Measurements from ENCODE around the gene EPOP. TPM values are rescaled to one million over a fixed set of nuclear protein-coding genes. Genes with fewer than 3 reads are reported as not detected.

EPOP gene
- total and polyA plus RNA-seq, 4 donors = 0.32 to 1.9 (median 1.1) TPM

- TF ChIP-seq RAD21 (IDR thresholded peaks at IDR 0.05) = no peak
These were observed 15.6 kb upstream of the EPOP start (continued) for GRCh38 chr17:38690386-38690785.

- Histone ChIP-seq H3K36me3 (ENCODE audit: control insufficient read depth in 4 of 4, insufficient read depth in 3 of 4, low read depth in 1 of 4, low read length in 3 of 4) (no peaks in the 10 kb centered on the region), H3K4me1 (ENCODE audit: control insufficient read depth in 4 of 4, insufficient read depth in 4 of 4, low read length in 3 of 4) (no peaks in the 10 kb centered on the region), H3K4me3 (ENCODE audit: low read depth in 1 of 3, low read length in 3 of 3) (no peak overlapping the region), H3K9ac (ENCODE audit: low read depth in 1 of 2, low read length in 2 of 2) (no peak overlapping the region), H3K27ac (ENCODE audit: low read depth in 1 of 2, low read length in 2 of 2) (no peak overlapping the region), H3K27me3 (ENCODE audit: control insufficient read depth in 4 of 4, insufficient read depth in 4 of 4, low read length in 3 of 4) (no peaks in the 10 kb centered on the region), H3K9me3 (ENCODE audit: control insufficient read depth in 4 of 4, low read length in 3 of 4) (no peaks in the 10 kb centered on the region)
- WGBS = 94% methylated on average over 5 of the region's 5 CpGs
- DNase-seq (ENCODE audit: low spot score) = no peak
- TF ChIP-seq YY1 (IDR thresholded peaks at IDR 0.05) (no peak), SP1 (IDR thresholded peaks at IDR 0.05) (no peak), HNF4G (IDR thresholded peaks at IDR 0.05) (no peak), NR2F2 (IDR thresholded peaks at IDR 0.05) (no peak), JUND (IDR thresholded peaks at IDR 0.05) (no peak), FOXA2 (IDR thresholded peaks at IDR 0.05) (no peak), REST (IDR thresholded peaks at IDR 0.05) (no peak), HNF4A (conservative IDR thresholded peaks at IDR 0.05) (no peak), TAF1 (conservative IDR thresholded peaks at IDR 0.05) (no peak), RAD21 (IDR thresholded peaks at IDR 0.05) (no peak), RXRA (IDR thresholded peaks at IDR 0.05) (no peak), GABPA (IDR thresholded peaks at IDR 0.05 in 1 of 2, conservative IDR thresholded peaks at IDR 0.05 in 1 of 2) (no peak), FOXA1 (IDR thresholded peaks at IDR 0.05) (no peak), EGR1 (IDR thresholded peaks at IDR 0.05; ENCODE audit: low read depth in 2 of 2) (no peak), CTCF (IDR thresholded peaks at IDR 0.05; ENCODE audit: low read depth, low read length, missing input control) (no peak)
- TF ChIP-seq, protein P1, sequence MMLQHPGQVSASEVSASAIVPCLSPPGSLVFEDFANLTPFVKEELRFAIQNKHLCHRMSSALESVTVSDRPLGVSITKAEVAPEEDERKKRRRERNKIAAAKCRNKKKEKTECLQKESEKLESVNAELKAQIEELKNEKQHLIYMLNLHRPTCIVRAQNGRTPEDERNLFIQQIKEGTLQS (IDR thresholded peaks at IDR 0.05) = no peak
- TF ChIP-seq, protein P2, sequence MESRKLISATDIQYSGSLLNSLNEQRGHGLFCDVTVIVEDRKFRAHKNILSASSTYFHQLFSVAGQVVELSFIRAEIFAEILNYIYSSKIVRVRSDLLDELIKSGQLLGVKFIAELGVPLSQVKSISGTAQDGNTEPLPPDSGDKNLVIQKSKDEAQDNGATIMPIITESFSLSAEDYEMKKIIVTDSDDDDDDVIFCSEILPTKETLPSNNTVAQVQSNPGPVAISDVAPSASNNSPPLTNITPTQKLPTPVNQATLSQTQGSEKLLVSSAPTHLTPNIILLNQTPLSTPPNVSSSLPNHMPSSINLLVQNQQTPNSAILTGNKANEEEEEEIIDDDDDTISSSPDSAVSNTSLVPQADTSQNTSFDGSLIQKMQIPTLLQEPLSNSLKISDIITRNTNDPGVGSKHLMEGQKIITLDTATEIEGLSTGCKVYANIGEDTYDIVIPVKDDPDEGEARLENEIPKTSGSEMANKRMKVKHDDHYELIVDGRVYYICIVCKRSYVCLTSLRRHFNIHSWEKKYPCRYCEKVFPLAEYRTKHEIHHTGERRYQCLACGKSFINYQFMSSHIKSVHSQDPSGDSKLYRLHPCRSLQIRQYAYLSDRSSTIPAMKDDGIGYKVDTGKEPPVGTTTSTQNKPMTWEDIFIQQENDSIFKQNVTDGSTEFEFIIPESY (IDR thresholded peaks at IDR 0.05) = no peak
These were observed 12.5 kb upstream of the EPOP start for GRCh38 chr17:38687286-38687685.
